Measurements from ENCODE around the gene KDM4B.

The KDM4B gene

DNA sequence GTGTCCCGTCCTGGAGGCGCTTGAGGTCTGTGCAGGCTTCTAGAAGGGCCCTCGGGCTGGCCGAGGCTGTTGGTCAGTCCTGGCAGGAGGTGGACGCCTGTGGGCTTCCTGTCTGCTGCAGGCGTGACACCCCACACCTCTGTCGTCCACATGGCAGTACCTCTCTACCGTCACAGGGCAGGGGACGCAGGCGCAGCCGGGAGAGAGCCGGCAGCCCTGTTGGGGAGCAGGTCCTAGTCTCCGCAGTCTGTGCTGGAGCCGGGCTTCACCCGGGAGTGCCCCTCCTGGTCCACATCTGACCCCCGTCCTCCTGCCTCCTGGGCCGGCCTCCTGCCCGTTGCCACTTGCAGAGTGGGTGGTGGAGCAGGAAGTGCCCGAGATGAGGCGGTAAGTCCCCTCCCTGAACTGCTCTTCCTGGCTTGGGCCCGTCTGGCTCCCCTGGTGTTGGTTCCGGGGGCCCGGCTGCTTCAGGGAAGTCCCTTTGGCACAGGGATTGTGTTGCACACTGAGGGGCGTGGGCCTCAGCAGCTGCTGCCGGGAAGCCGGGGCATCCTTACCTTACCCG lies 106.0 kb downstream of the KDM4B start:
- DNase-seq = no peak

- no peak for DNase-seq
These were observed 106.7 kb downstream of the KDM4B start for GRCh38 chr19:5075597-5075996.

- no peak for DNase-seq
These were observed 107.7 kb downstream of the KDM4B start for GRCh38 chr19:5076440-5077208.

GRCh38 chr19:5077209-5077515 lies 108.2 kb downstream of the KDM4B start:
- DNase-seq = no peak

- DNase-seq = no peak
These were observed 109.3 kb downstream of the KDM4B start for GRCh38 chr19:5078182-5078581.

DNA sequence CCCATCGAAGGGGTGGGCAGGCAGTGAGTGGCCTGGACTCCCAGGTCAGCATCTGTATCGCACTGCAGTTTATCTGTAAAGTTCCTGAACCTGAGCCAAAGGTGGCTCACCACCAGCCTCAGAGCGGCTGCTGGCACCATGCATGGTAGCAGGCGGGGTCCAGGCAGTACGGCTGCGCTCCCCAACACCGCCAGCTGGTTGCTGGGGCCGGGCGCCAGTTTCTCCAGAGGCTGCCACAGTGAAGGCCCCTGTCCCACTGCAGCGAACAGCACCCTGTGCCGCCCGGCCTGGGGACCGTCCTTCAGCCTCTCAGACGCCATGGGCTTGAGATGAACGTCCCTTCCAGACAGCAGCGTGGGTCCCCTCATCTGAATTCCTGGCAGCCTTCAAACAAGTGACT lies 109.8 kb downstream of the KDM4B start:
- DNase-seq = no peak

DNA sequence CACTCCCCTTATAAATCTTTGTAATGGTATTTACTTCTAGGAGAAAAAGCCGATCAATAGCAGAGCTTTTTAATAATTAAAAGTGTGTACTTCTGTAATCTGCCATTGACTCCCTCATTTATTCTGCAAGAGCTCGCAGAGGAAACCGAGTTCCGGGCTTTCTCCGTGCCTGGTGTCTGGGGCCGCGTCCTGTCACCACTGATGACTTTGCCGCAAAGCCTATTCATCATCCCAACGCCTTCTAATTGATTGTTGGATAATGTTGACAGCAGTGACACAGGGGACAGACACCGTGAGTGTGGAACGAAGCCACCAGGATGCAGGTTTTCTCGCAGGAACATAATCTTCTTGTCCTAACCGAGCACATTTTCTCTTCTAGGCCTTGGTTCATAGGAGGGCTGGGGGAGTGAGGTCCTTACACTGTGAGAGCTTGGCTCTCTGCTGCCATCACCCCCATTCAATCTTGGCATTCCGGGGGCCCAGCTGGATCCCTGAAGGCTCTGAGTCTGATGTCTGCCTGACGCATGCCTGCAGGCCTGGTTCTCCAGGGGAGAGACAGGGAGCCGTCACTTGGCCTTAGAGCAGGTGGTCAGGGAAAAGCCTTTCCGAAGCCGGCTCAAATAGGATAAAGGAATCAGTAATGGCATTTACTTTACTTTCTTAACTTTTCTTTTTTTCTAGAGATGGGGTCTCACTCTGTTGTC lies 110.3 kb downstream of the KDM4B start:
- DNase-seq = no peak

- no peak for DNase-seq
These were observed 111.2 kb downstream of the KDM4B start for GRCh38 chr19:5080030-5080654.

- no peak for DNase-seq
These were observed 111.9 kb downstream of the KDM4B start for GRCh38 chr19:5080809-5081208.

DNA sequence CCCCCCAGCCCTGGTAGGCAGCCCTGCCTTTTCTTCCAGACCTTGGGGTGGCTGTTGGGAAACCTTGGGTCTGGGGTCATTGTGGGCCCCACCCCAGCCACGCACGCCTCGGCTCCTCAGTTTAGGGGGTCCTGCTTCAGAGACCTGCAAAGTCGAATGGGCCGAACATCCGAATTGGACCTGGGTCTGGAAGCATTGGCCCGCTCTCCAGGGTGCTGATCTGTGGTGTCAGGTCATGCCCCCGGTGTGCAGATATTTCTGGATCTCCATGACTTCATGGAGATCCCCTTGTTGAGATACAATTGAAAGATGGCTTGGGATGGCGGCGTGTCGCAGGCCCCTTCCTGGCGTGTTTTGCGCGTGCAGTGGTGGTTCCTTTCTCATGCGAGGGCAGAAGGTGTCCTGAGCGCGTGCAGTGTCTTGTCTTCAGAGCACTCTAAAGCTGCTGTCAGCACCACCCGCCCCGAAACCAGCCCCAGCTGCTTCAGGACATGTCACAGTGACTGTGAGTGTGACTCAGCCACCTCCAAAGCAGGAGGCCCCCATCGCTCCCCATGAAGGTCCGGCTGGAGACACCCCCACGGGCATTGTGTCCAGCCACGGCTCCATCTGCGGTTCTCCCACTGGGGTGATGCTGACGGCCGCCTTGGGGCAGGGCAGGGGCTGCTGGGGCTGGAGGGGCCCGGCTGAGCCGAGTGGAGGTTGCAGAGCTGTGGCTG lies 112.7 kb downstream of the KDM4B start:
- no peak for DNase-seq

DNA sequence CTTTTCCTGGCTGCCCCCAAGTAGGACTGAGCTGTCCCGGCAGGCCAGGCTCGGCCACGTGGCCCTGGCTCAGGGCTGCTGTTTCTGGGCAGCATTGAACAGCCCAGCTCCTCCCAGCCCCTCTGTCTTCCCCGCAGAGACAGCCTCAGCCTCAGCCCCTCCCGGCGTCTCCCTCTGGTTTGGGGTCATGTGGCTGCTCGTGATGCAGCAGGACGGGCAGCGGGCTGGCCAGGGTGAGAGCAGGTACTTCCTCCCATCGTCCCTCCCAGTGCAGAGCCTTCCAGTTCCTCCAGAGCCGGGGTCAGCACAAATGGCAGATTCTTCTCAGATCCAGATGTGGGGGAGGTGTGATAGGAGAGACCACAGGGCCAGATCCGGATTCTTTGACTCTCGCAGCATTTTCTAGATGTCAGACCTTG lies 114.6 kb downstream of the KDM4B start:
- DNase-seq = no peak

GRCh38 chr19:5085566-5085965 lies 116.7 kb downstream of the KDM4B start:
- no peak for DNase-seq

DNA sequence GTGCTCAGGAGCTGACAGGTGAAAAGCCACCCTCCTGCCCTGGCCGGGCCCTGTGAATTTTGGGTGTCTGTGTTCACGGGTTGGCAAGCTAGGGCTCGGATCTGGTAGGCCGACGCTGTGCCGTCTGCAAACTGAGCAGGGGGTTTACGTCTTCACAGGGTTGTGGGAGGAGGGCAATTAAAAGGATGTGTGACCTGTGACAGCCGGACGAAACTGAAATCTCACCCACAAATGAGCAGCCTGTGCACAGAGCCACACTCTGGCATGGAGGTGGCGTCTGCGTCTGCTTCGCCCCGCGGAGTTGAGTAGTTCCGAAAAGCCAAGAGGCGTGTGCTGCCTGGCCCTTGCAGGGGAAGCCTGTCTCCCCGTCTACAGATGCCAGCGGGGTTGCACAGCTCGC lies 117.3 kb downstream of the KDM4B start:
- no peak for DNase-seq

DNA sequence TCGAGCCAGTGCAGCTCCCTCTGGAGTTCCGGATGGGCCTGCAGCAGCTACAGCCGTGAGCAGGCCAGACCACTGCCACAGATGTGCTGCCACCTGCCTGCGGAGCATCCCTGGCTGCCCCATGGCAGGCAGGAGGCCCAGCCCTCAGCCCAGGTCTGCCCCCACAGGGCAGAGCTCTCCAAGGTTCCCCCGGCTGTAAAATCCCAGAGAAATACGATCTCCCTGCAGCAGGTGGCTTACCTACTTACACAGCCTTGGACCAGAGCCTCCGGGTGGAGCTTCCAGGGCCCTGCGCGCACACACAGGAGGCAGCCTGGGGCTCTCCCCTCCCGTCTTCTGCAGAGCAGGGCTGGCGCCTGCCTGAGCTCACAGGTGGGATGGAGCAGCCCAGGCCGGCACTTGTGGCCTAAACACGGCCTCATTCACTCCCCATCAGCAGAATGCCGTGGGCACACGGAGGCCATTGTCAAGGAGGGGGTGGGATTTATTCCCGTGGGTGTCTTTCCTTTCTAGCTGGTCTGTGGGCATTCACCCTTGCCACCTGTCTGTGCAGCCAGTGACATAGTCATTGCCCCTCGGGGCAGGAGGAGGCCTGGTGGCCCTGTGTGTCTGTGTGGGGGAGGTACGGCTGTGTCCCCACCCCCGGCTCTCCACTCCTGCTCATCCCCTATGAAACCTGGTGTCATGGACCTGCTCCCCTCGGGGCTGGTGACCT lies 118.0 kb downstream of the KDM4B start:
- no peak for DNase-seq

- DNase-seq = no peak
These were observed 120.4 kb downstream of the KDM4B start for GRCh38 chr19:5089283-5089682.

GRCh38 chr19:5090465-5091017 lies 121.6 kb downstream of the KDM4B start:
- no peak for DNase-seq

GRCh38 chr19:5091018-5091683 lies 122.2 kb downstream of the KDM4B start:
- no peak for DNase-seq

GRCh38 chr19:5091684-5092480 lies 123.0 kb downstream of the KDM4B start:
- no peak for DNase-seq

GRCh38 chr19:5092481-5092843 lies 123.5 kb downstream of the KDM4B start:
- no peak for DNase-seq

DNA sequence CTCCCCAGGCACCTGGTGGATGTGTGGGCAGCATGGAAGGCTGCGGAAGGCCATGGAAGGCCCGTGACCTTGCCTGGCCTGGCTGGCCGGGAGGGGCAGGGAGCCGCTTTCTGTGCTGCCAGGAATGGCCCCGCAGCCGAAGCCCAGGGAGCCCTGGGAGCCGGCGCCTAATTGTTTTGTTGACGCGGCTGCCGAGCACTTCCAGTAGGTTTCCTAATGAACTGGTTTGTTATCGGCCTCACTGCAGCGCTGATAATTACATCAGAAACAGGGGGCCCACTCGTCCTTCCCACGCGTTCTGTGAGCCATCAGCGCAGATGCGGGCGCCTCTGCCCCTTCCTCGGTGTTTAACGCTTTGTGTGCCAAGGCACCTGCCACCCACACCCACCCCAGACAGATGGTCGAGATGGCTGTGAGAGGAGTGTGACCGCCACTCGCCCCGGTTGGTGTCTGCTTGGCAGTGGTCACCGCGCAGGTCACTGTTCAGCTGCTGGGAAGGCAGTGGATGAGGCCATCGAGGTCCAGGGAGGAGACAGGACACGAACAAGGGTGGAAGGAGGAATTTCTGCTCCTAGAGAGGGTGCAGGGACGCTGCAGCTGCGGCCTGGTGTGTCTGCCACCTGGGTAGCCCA lies 124.5 kb downstream of the KDM4B start:
- no peak for DNase-seq

Data from activated T-cell treated with anti-CD3 and anti-CD28 coated beads for 4 hours (primary cell).